ENCODE results near the gene USP13.

The USP13 gene

GRCh38 chr3:179766416-179767133, 113.7 kb downstream of the USP13 start:
- Histone ChIP-seq H3K27ac (no peak overlapping the region), H3K27me3 (no peaks in the 10 kb centered on the region), H3K36me3 (peaks cover 30 to 64% (median 43%) of the 10 kb centered on the region in 3 donors), H3K4me1 (no peaks in the 10 kb centered on the region), H3K9me3 (no peaks in the 10 kb centered on the region), H3K4me3 (no peak overlapping the region)
- TF ChIP-seq, protein P1, sequence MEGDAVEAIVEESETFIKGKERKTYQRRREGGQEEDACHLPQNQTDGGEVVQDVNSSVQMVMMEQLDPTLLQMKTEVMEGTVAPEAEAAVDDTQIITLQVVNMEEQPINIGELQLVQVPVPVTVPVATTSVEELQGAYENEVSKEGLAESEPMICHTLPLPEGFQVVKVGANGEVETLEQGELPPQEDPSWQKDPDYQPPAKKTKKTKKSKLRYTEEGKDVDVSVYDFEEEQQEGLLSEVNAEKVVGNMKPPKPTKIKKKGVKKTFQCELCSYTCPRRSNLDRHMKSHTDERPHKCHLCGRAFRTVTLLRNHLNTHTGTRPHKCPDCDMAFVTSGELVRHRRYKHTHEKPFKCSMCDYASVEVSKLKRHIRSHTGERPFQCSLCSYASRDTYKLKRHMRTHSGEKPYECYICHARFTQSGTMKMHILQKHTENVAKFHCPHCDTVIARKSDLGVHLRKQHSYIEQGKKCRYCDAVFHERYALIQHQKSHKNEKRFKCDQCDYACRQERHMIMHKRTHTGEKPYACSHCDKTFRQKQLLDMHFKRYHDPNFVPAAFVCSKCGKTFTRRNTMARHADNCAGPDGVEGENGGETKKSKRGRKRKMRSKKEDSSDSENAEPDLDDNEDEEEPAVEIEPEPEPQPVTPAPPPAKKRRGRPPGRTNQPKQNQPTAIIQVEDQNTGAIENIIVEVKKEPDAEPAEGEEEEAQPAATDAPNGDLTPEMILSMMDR (IDR thresholded peaks at IDR 0.05): no peak
- no peak for DNase-seq
- intact Hi-C loops (cut with DNase I; ENCODE audit: low total_unique reads): no loop called here

DNA sequence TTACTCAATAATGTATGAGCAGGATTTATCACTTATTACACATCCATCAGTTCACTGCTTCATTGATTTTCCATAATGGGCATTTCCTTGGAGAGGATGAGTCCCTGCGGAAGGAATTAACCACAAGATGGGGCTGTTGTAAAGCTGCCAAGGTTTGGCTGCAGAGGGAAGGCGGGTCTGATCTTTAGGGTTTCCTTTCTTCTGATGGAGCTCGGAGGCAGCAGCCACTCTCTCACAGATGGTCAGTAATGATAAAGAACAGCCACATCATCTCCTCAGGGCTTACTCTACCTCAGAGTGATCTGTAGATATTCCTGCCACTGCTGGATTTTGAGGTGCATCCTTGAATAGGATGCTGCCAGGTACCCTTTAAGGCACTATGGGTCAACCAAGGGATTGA, 115.2 kb downstream of the USP13 start:
- peaks cover 38 to 69% (median 45%) of the 10 kb centered on the region in 3 donors for H3K36me3 ChIP-seq
- TF ChIP-seq, protein P1 (IDR thresholded peaks at IDR 0.05): no peak

DNA sequence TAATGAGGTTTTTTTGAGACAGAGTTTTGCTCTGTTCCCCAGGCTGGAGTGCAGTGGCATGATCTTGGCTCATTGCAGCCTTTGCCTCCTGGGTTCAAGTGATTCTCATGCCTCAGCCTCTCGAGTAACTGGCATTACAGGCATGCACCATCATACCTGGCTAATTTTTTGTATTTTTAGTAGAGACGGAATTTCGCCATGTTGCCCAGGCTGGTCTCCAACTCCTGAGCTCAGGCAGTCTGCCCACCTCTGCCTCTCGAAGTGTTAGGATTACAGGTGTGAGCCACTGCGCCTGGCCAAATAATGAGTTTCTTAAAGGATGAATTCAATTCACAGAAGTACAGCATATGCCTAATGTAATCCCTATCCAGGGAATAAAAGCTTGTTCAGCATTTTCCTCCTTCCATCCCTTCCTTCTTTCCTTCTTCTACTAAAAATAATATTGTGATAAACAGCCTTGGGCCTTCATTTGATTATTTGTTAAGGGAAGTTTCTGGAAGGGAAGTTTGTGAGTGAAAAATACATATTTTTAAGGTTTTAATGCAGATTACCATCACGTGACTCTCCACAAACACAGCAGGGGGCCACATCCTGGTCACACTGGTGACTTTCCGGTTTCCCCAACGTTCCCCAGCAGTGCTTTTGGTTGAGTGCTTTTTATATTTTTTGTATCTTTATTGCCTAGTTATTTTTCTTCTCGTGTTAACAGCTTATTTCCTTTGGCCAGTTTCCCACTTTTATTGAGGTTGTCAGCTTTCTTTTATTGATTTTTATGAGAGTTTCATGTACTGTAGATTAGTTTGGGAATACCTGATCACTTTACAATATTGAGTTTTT, 116.8 kb downstream of the USP13 start:
- H3K27ac ChIP-seq: no peak overlapping the region
- H3K9me3 ChIP-seq: no peaks in the 10 kb centered on the region
- TF ChIP-seq, protein P1 (IDR thresholded peaks at IDR 0.05): no peak
- peaks cover 45 to 71% (median 52%) of the 10 kb centered on the region in 3 donors for H3K36me3 ChIP-seq
- no peaks in the 10 kb centered on the region for H3K27me3 ChIP-seq
- no peak for DNase-seq
- intact Hi-C loops (cut with DNase I; ENCODE audit: low total_unique reads): no loop called here
- no peak overlapping the region for H3K4me3 ChIP-seq
- no peaks in the 10 kb centered on the region for H3K4me1 ChIP-seq

More for the DNA sequence above, 115.2 kb downstream of the USP13 start:
- intact Hi-C loops (cut with DNase I; ENCODE audit: low total_unique reads): no loop called here
- no peak overlapping the region for H3K4me3 ChIP-seq
- H3K27me3 ChIP-seq: no peaks in the 10 kb centered on the region
- no peaks in the 10 kb centered on the region for H3K9me3 ChIP-seq
- H3K27ac ChIP-seq: no peak overlapping the region
- H3K4me1 ChIP-seq: no peaks in the 10 kb centered on the region
- no peak for DNase-seq

DNA sequence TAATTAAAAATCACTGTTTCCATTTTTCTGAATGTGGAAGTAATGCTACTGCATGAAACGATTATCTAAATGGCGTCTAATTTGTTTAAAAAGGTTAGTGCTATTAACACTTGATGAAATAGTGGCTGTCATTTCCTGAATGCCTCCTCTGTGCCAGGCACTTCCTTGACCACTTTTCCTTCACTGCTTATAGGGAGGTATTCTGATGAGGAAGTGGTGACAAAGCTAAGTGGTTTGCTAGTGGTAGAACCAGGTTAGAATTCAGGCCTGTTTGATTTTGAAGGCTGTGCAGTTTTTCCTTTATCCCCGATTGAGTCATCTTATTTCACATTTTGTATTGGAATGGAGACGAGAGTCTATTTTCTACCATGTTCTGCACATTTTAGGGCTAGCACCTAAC, 119.0 kb downstream of the USP13 start:
- intact Hi-C loops (cut with DNase I; ENCODE audit: low total_unique reads): no loop called here
- Histone ChIP-seq H3K4me3 (no peak overlapping the region), H3K36me3 (peaks cover 26 to 62% (median 42%) of the 10 kb centered on the region in 3 donors), H3K9me3 (no peaks in the 10 kb centered on the region), H3K27ac (no peak overlapping the region), H3K4me1 (no peaks in the 10 kb centered on the region), H3K27me3 (no peaks in the 10 kb centered on the region)
- TF ChIP-seq, protein P1 (IDR thresholded peaks at IDR 0.05): no peak
- DNase-seq: no peak

DNA sequence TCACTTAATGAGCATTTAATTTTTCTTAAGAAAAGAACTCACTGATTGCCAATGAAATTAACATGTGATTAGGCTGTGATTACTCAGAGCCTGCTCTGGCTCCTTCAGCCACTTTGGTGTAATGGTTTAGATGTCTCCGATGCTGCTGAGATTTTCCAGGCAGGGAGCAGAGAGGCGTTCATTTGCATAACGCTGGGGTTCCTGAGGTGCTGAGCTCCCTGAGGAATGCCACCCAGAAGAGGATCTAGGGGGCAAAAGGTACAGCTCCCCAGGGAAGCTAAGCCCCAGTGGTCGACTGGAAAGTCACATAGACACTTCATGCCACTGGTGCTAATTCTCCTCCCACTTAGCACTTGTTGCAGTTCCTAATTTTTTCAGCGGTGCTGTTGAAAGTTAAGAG, 119.5 kb downstream of the USP13 start:
- no peak for DNase-seq

More for the DNA sequence above, 119.5 kb downstream of the USP13 start:
- no peak overlapping the region for H3K27ac ChIP-seq
- H3K9me3 ChIP-seq: no peaks in the 10 kb centered on the region
- no peaks in the 10 kb centered on the region for H3K4me1 ChIP-seq
- intact Hi-C loops (cut with DNase I; ENCODE audit: low total_unique reads): no loop called here
- no peak overlapping the region for H3K4me3 ChIP-seq
- TF ChIP-seq, protein P1 (IDR thresholded peaks at IDR 0.05): no peak
- no peaks in the 10 kb centered on the region for H3K27me3 ChIP-seq
- H3K36me3 ChIP-seq: peaks cover 21 to 57% (median 40%) of the 10 kb centered on the region in 3 donors
